Endothelial cell of umbilical vein (primary cell): Measurements from ENCODE around the gene CNPY1. TPM values are rescaled to one million over a fixed set of nuclear protein-coding genes. Genes with fewer than 3 reads are reported as not detected.

Source experiments
- BruUV-seq: library from RNA; stranded (reverse); fragments of 400-500 nt; replicated peaks from 2 replicates; lab custom pipeline; 2021; lab: Mats Ljungman, UMichigan
- CTCF ChIA-PET: fragments of 300-600, 350-600 bp; sonication (Branson Sonifier 250); formaldehyde crosslinking; loops from one replicate; lab custom pipeline; 2021; ENCODE audit warnings: antibody characterized with exemption, inconsistent platforms; lab: Charles Lee
- POLR2A ChIA-PET: fragments of 300-600, 350-600 bp; sonication (Branson Sonifier 250); formaldehyde crosslinking; loops from one replicate; lab custom pipeline; 2021; ENCODE audit warnings: antibody characterized with exemption, inconsistent platforms; lab: Charles Lee
- DNase-seq: peaks from one replicate; pipeline ENCODE4 v3.0.0-alpha.2; 2011; ENCODE audit warnings: low read depth, low spot score
- FAIRE-seq: peaks from 2 replicates; lab custom pipeline; 2011; peaks lifted over from hg19 to GRCh38; lab: Jason Lieb, UNC
- H2AFZ ChIP-seq: 2 replicates; pipeline ENCODE4 v1.6.0; 2012; ENCODE audit warnings: low read depth, low read length, control low read depth, inconsistent platforms
- H3K27ac ChIP-seq: 2 replicates; pipeline ENCODE4 v1.5.1; 2011; ENCODE audit warnings: low read depth, mild to moderate bottlenecking, control low read depth, low read length, moderate library complexity; ENCODE audit not compliant: insufficient read depth
- H3K27me3 ChIP-seq, 2 experiments: 2 replicates each; pipeline versions ENCODE4 v1.6.0 to v1.6.1; 2011; ENCODE audit warnings: low read length in 2 of 2, mixed read lengths in 1 of 2; ENCODE audit not compliant: control insufficient read depth in 2 of 2, insufficient read depth in 2 of 2
- H3K36me3 ChIP-seq, 2 experiments: 2 replicates in 1 of 2; 3 replicates in 1 of 2; pipeline ENCODE4 v1.5.1; 2011; ENCODE audit warnings: low read length in 2 of 2, mild to moderate bottlenecking in 1 of 2, moderate library complexity in 1 of 2; ENCODE audit not compliant: control insufficient read depth in 2 of 2, insufficient read depth in 2 of 2; ENCODE audit errors: extremely low read depth in 1 of 2
- H3K4me1 ChIP-seq: 3 replicates; pipeline ENCODE4 v1.5.1; 2011; ENCODE audit warnings: mild to moderate bottlenecking, low read length; ENCODE audit not compliant: control insufficient read depth, insufficient read depth; ENCODE audit errors: extremely low read depth
- H3K4me2 ChIP-seq: 2 replicates; pipeline ENCODE4 v1.6.1; 2011; ENCODE audit warnings: low read length, control low read depth, mixed read lengths; ENCODE audit not compliant: insufficient read depth
- H3K4me3 ChIP-seq, 3 experiments: fragments of 200-600 bp in 1 of 3; sonication (generic), shearing (Covaris generic) in 1 of 3; replicated peaks in 1 of 3; 2 replicates each; pipeline ENCODE4 v1.5.1; 2011 to 2016; ENCODE audit warnings: control low read depth in 3 of 3, low read length in 3 of 3, mild to moderate bottlenecking in 2 of 3, inconsistent platforms in 1 of 3, low read depth in 1 of 3, moderate library complexity in 1 of 3; ENCODE audit not compliant: insufficient read depth in 1 of 3
- H3K79me2 ChIP-seq: 2 replicates; pipeline ENCODE4 v1.6.0; 2012; ENCODE audit warnings: low read length, inconsistent platforms; ENCODE audit not compliant: control insufficient read depth, insufficient read depth
- H3K9ac ChIP-seq: replicated peaks from 2 replicates; pipeline ENCODE3; 2011; ENCODE audit warnings: low read length, control low read depth; ENCODE audit not compliant: insufficient read depth; ENCODE audit errors: extremely low read depth
- H3K9me1 ChIP-seq: replicated peaks from 3 replicates; pipeline ENCODE4 v1.6.0; 2011; ENCODE audit warnings: mild to moderate bottlenecking, low read length; ENCODE audit not compliant: control insufficient read depth, insufficient read depth; ENCODE audit errors: extremely low read depth
- H3K9me3 ChIP-seq: replicated peaks from 2 replicates; pipeline ENCODE4 v1.5.1; 2012; ENCODE audit warnings: low read length, inconsistent platforms; ENCODE audit not compliant: control insufficient read depth, insufficient read depth
- H4K20me1 ChIP-seq: replicated peaks from 2 replicates; pipeline ENCODE3; 2011; ENCODE audit warnings: mild to moderate bottlenecking, low read length; ENCODE audit not compliant: control insufficient read depth, insufficient read depth; ENCODE audit errors: extremely low read depth
- EZH2 ChIP-seq: IDR thresholded peaks from 2 replicates; pipeline ENCODE4 v1.6.1; 2012; ENCODE audit warnings: borderline replicate concordance, low read depth, mild to moderate bottlenecking, moderate library complexity, low read length, inconsistent platforms; ENCODE audit not compliant: severe bottlenecking
- FOS ChIP-seq: IDR thresholded peaks from 2 replicates; pipeline ENCODE4 v1.6.1; 2011; ENCODE audit warnings: mild to moderate bottlenecking, low read length, moderate library complexity, borderline replicate concordance; ENCODE audit not compliant: insufficient read depth
- GATA2 ChIP-seq: IDR thresholded peaks from 2 replicates; pipeline ENCODE4 v1.7.0; 2011; ENCODE audit warnings: low read depth, mild to moderate bottlenecking, moderate library complexity, mixed read lengths, low read length; ENCODE audit not compliant: insufficient read length, insufficient read depth
- JUN ChIP-seq: IDR thresholded peaks from 2 replicates; pipeline ENCODE4 v1.6.1; 2011; ENCODE audit warnings: borderline replicate concordance, low read depth; ENCODE audit not compliant: insufficient read length, insufficient read depth
- MYC ChIP-seq: IDR thresholded peaks from one replicate; pipeline ENCODE4 v1.6.1; 2011; ENCODE audit warnings: mild to moderate bottlenecking, low read depth, low read length
- POLR2A ChIP-seq: IDR thresholded peaks from 2 replicates; pipeline ENCODE4 v1.6.1; 2012; ENCODE audit warnings: low read depth, mild to moderate bottlenecking, control low read depth, low read length
- POLR2AphosphoS5 ChIP-seq: IDR thresholded peaks from 2 replicates; pipeline ENCODE4 v1.6.1; 2012; ENCODE audit warnings: low read depth, mild to moderate bottlenecking, control low read depth, low read length, moderate library complexity; ENCODE audit not compliant: insufficient read depth
- dilution Hi-C: fragments of 300-500 bp; cut with MboI; formaldehyde crosslinking; loops from one replicate; pipeline ENCODE4 v1.15.0; 2019; ENCODE audit warnings: low sequenced_read_pairs; ENCODE audit not compliant: extremely low pct_ligation_motif_present
- intact Hi-C: fragments of 100-400 bp; cut with micrococcal nuclease; formaldehyde crosslinking; loops from one replicate; pipeline ENCODE4 v1.10.0; 2022
- polyA plus RNA-seq, 4 experiments: library from polyadenylated mRNA; depleted of rRNA in 3 of 4; stranded (reverse) in 3 of 4; unstranded in 1 of 4; fragments of >200 nt; gene quantifications; 2 replicates each; pipeline versions ENCODE4 v1.2.1 to v1.2.3, GENCODE V29; 2011 to 2012; ENCODE audit warnings: missing spikeins in 1 of 4
- total RNA-seq: library from RNA; stranded (reverse); gene quantifications from 2 replicates; pipeline ENCODE4 v1.2.3, GENCODE V29; 2021
- TF ChIP-seq, protein P1 (sequence below): IDR thresholded peaks from 2 replicates; pipeline ENCODE4 v1.6.1; 2011; ENCODE audit not compliant: insufficient read depth, insufficient read length
- TF ChIP-seq, protein P2 (sequence below), 2 donors: IDR thresholded peaks; 1 replicate in 1 of 2; 2 replicates in 1 of 2; pipeline ENCODE4 v1.5.1; 2011; ENCODE audit warnings: low read length in 2 of 2, mild to moderate bottlenecking in 2 of 2, moderate library complexity in 2 of 2, control low read depth in 1 of 2, inconsistent platforms in 1 of 2, low read depth in 1 of 2; ENCODE audit not compliant: insufficient read depth in 1 of 2; ENCODE audit errors: extremely low read depth in 1 of 2

The CNPY1 gene
- total and polyA plus RNA-seq, 2 donors (not counting 3 experiments of a cell fraction or from before 2014, with no cell fraction given), result not detected

DNA sequence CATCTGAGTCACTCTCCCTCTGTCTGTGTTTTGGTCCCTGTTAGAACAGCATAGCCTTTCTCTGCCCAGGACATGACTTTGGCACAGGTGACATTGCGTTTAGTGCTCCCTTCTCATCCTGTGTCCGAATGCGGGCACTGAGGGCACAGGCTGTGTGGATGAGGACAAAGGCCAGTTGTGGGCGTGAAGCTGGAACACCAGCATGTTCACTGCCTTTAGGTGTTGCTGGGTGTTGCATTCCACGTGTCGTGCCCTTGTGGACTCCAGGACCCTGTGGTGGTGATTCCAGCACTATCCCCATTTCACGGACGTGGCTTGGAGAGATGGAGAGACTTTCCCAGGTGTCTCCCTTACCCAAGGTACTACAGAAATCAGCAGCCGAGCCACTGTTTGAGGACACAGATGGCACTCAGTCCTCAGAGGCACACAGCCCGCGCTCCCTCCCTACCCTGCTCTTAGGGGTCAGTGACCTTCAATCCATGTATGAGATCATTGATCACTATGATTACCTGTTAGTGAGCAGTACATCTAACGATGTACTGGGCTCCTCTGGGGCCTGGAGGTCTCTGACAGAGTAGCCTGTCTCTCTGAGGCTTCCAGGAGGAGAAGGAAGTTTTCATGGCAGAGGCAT is 917 bp upstream of the CNPY1 start:
- Histone ChIP-seq H3K79me2 (no peaks in the 10 kb centered on the region), H3K9ac (no peak overlapping the region), H2AFZ (no peak overlapping the region), H3K9me1 (no peaks in the 10 kb centered on the region), H4K20me1 (no peaks in the 10 kb centered on the region), H3K4me3 (no peak overlapping the region), H3K9me3 (no peaks in the 10 kb centered on the region), H3K4me2 (no peak overlapping the region), H3K27ac (no peak overlapping the region), H3K27me3 (no peaks in the 10 kb centered on the region), H3K4me1 (no peaks in the 10 kb centered on the region), H3K36me3 (no peaks in the 10 kb centered on the region)
- ChIA-PET POLR2A (no interaction called here), CTCF (interaction anchor here (1.1 to 1.3 kb wide), 3 partner anchors 14 to 620 kb away, joined by 3 to 4 read pairs (median 4); no protein-coding TSS in a partner anchor)
- no peak for TF ChIP-seq POLR2A
- no peak for TF ChIP-seq POLR2AphosphoS5
- no peak for TF ChIP-seq MYC
- TF ChIP-seq EZH2, result no peak
- no peak for TF ChIP-seq JUN
- TF ChIP-seq GATA2, result no peak
- no peak for TF ChIP-seq FOS
- TF ChIP-seq, protein P1, sequence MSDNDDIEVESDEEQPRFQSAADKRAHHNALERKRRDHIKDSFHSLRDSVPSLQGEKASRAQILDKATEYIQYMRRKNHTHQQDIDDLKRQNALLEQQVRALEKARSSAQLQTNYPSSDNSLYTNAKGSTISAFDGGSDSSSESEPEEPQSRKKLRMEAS, result no peak
- TF ChIP-seq, protein P2, sequence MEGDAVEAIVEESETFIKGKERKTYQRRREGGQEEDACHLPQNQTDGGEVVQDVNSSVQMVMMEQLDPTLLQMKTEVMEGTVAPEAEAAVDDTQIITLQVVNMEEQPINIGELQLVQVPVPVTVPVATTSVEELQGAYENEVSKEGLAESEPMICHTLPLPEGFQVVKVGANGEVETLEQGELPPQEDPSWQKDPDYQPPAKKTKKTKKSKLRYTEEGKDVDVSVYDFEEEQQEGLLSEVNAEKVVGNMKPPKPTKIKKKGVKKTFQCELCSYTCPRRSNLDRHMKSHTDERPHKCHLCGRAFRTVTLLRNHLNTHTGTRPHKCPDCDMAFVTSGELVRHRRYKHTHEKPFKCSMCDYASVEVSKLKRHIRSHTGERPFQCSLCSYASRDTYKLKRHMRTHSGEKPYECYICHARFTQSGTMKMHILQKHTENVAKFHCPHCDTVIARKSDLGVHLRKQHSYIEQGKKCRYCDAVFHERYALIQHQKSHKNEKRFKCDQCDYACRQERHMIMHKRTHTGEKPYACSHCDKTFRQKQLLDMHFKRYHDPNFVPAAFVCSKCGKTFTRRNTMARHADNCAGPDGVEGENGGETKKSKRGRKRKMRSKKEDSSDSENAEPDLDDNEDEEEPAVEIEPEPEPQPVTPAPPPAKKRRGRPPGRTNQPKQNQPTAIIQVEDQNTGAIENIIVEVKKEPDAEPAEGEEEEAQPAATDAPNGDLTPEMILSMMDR (IDR thresholded peaks at IDR 0.05; ENCODE audit: extremely low read depth in 1 of 2, insufficient read depth in 1 of 2, low read depth in 1 of 2, low read length in 2 of 2), result no peak
- FAIRE-seq (no peak), DNase-seq (no peak)
- dilution Hi-C loops (no loop called here), intact Hi-C loops (no loop called here)
- no TSS peak for BruUV-seq
